Upper lobe of right lung (tissue), 1 donor: ENCODE measurements around the gene ATP13A3. TPM values are rescaled to one million over a fixed set of nuclear protein-coding genes. Genes with fewer than 3 reads are reported as not detected.
"Not testable (repeated sequence)": the region's sequence is repeated elsewhere in the genome, so short reads cannot be mapped to it uniquely, and the experiment has no call there.

Experiments used
- ATAC-seq: fragments of 200-7000 bp; cut with Tn5 transposase; one replicate; pipeline ENCODE4 v1.9.1; 2020; ENCODE audit warnings: mild to moderate bottlenecking, moderate library complexity
- DNase-seq: peaks from one replicate; pipeline ENCODE4 v3.0.0-alpha.2; 2020
- H3K27ac ChIP-seq: fragments of 200-600 bp; one replicate; pipeline ENCODE4 v1.8.0; 2022
- H3K27me3 ChIP-seq: fragments of 200-600 bp; one replicate; pipeline ENCODE4 v1.8.0; 2022; ENCODE audit warnings: mild to moderate bottlenecking
- H3K36me3 ChIP-seq: fragments of 200-600 bp; one replicate; pipeline ENCODE4 v1.8.0; 2022
- H3K4me1 ChIP-seq: fragments of 200-600 bp; one replicate; pipeline ENCODE4 v1.8.0; 2022
- H3K4me3 ChIP-seq: fragments of 200-600 bp; one replicate; pipeline ENCODE4 v1.8.0; 2022; ENCODE audit warnings: mild to moderate bottlenecking
- H3K9me3 ChIP-seq: fragments of 200-600 bp; one replicate; pipeline ENCODE4 v1.8.0; 2022
- CTCF ChIP-seq: fragments of 200-600 bp; IDR thresholded peaks from one replicate; pipeline ENCODE4 v1.8.0; 2022; ENCODE audit warnings: antibody characterized with exemption
- intact Hi-C: fragments of 100-400 bp; cut with DNase I; formaldehyde crosslinking; loops from one replicate; pipeline ENCODE4 v1.11.0; 2022
- long read RNA-seq: library from polyadenylated mRNA; unstranded; transcript quantifications from one replicate; pipeline ENCODE4 v2.0.0, GENCODE V29; 2021
- total RNA-seq: library from RNA; stranded (reverse); fragmentation: NEBNext Ultra II Directional; extraction: Animal tissue kit (Norgen Biotek cat#: 25700); gene quantifications from one replicate; pipeline ENCODE4 v1.2.1, GENCODE V29; 2021
- donor health status: DM: no; HTN: yes; CAD: no; lungs with severe emphysema.

The ATP13A3 gene
- 101 TPM for total RNA-seq
- long read RNA-seq, full-length matches to known transcripts = 1 of 25 reads
- long read RNA-seq, partial matches to known transcripts = 8 of 25 reads
- long read RNA-seq, other reads (novel, unspliced or antisense) = 16 of 25 reads

GRCh38 chr3:194486540-194487288 lies at the start of gene ATP13A3:
Gene ATP13A3 (minus strand): TSS chr3:194487002. CDS start chr3:194462190, 24,812 bp downstream.
- Histone ChIP-seq H3K4me3 (peak within 1 kb of the TSS; percentile 73), H3K27me3 (no peaks in the 10 kb centered on the region), H3K36me3 (no peaks in the 10 kb centered on the region), H3K27ac (peak within 1 kb of the TSS; percentile 86), H3K9me3 (no peaks in the 10 kb centered on the region), H3K4me1 (peaks cover 25% of the 10 kb centered on the region)
- DNase-seq = peak; percentile 96
- peak; percentile 95 for ATAC-seq
- TF ChIP-seq CTCF = no peak
- intact Hi-C loops = no loop called here

GRCh38 chr3:194535199-194535598 lies 48.4 kb upstream of the ATP13A3 start:
- DNase-seq, H3K27ac ChIP-seq, ATAC-seq, H3K27me3 ChIP-seq, H3K36me3 ChIP-seq, intact Hi-C loops, H3K4me3 ChIP-seq, H3K9me3 ChIP-seq: not testable (repeated sequence)
- peaks cover 10% of the 10 kb centered on the region for H3K4me1 ChIP-seq

GRCh38 chr3:194534243-194534642 lies 47.4 kb upstream of the ATP13A3 start:
- ATAC-seq (no peak), DNase-seq (no peak)
- no peaks in the 10 kb centered on the region for H3K27me3 ChIP-seq
- H3K9me3 ChIP-seq = peaks cover 8% of the 10 kb centered on the region
- TF ChIP-seq CTCF = no peak
- peaks cover 10% of the 10 kb centered on the region for H3K4me1 ChIP-seq
- H3K27ac ChIP-seq = no peak overlapping the region
- intact Hi-C loops = no loop called here
- no peak overlapping the region for H3K4me3 ChIP-seq
- H3K36me3 ChIP-seq = no peaks in the 10 kb centered on the region

- no peak for ATAC-seq
- intact Hi-C loops = no loop called here
- Histone ChIP-seq H3K27ac (no peak overlapping the region), H3K4me3 (no peak overlapping the region), H3K27me3 (no peaks in the 10 kb centered on the region), H3K36me3 (no peaks in the 10 kb centered on the region), H3K4me1 (peaks cover 8% of the 10 kb centered on the region), H3K9me3 (peaks cover 8% of the 10 kb centered on the region)
- no peak for TF ChIP-seq CTCF
- DNase-seq = no peak
Observed at GRCh38 chr3:194532591-194532990, 45.8 kb upstream of the ATP13A3 start.

GRCh38 chr3:194527726-194528125 lies 40.9 kb upstream of the ATP13A3 start:
- Histone ChIP-seq H3K4me3 (no peak overlapping the region), H3K27me3 (no peaks in the 10 kb centered on the region), H3K9me3 (no peaks in the 10 kb centered on the region), H3K4me1 (no peaks in the 10 kb centered on the region), H3K27ac (no peak overlapping the region), H3K36me3 (no peaks in the 10 kb centered on the region)
- no peak for TF ChIP-seq CTCF
- DNase-seq (no peak), ATAC-seq (no peak)
- intact Hi-C loops = no loop called here

GRCh38 chr3:194526164-194526563 lies 39.4 kb upstream of the ATP13A3 start:
- no peak for ATAC-seq
- Histone ChIP-seq H3K27ac (no peak overlapping the region), H3K4me3 (no peak overlapping the region)

More at GRCh38 chr3:194526164-194526563, 39.4 kb upstream of the ATP13A3 start:
- no peaks in the 10 kb centered on the region for H3K36me3 ChIP-seq
- intact Hi-C loops = no loop called here
- H3K27me3 ChIP-seq = no peaks in the 10 kb centered on the region
- H3K4me1 ChIP-seq = no peaks in the 10 kb centered on the region
- TF ChIP-seq CTCF = no peak
- no peaks in the 10 kb centered on the region for H3K9me3 ChIP-seq
- no peak for DNase-seq
